Spleen (tissue), 7 donors: ENCODE measurements around the gene NDE1.
"Not testable (repeated sequence)": the region's sequence is repeated elsewhere in the genome, so short reads cannot be mapped to it uniquely, and the experiment has no call there.

ENCODE experiments used
- POLR2A ChIP-seq, 3 donors: fragments of 450-650 bp; IDR thresholded peaks; one replicate each; pipeline ENCODE4 v1.5.1; 2017; ENCODE audit warnings: antibody characterized with exemption in 3 of 3, mild to moderate bottlenecking in 1 of 3
- POLR2AphosphoS5 ChIP-seq, 3 donors: sonication (generic); formaldehyde crosslinking; IDR thresholded peaks; one replicate each; pipeline ENCODE4 v1.5.1; 2017; ENCODE audit warnings: antibody characterized with exemption in 3 of 3
- TF ChIP-seq, protein P1 (sequence below), 11 experiments: fragments of 200-600 bp in 7 of 11; fragments of 450-650 bp in 4 of 11; sonication (generic) in 4 of 11; IDR thresholded peaks in 8 of 11; conservative IDR thresholded peaks in 3 of 11; 1 replicate in 7 of 11; 2 replicates in 4 of 11; pipeline versions ENCODE4 v1.4.0 to v1.8.0; 2016 to 2021; ENCODE audit warnings: antibody characterized with exemption in 11 of 11, inconsistent platforms in 4 of 11, mild to moderate bottlenecking in 1 of 11
- donor health status: DM: no; HTN: no; CAD: no; lungs with moderate emphysema.
- donor health status: DM: no; HTN: no; CAD: no.
- donor health status: DM: no; HTN: no; CAD: no.

DNA sequence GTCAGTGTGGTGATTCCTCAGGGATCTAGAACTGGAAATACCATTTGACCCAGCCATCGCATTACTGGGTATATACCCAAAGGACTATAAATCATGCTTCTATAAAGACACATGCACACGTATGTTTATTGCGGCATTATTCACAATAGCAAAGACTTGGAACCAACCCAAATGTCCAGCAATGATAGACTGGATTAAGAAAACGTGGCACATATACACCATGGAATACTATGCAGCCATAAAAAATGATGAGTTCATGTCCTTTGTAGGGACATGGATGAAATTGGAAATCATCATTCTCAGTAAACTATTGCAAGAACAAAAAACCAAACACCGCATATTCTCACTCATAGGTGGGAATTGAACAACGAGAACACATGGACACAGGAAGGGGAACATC lies 5.5 kb downstream of the NDE1 start:
- TF ChIP-seq, protein P1, sequence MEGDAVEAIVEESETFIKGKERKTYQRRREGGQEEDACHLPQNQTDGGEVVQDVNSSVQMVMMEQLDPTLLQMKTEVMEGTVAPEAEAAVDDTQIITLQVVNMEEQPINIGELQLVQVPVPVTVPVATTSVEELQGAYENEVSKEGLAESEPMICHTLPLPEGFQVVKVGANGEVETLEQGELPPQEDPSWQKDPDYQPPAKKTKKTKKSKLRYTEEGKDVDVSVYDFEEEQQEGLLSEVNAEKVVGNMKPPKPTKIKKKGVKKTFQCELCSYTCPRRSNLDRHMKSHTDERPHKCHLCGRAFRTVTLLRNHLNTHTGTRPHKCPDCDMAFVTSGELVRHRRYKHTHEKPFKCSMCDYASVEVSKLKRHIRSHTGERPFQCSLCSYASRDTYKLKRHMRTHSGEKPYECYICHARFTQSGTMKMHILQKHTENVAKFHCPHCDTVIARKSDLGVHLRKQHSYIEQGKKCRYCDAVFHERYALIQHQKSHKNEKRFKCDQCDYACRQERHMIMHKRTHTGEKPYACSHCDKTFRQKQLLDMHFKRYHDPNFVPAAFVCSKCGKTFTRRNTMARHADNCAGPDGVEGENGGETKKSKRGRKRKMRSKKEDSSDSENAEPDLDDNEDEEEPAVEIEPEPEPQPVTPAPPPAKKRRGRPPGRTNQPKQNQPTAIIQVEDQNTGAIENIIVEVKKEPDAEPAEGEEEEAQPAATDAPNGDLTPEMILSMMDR (IDR thresholded peaks at IDR 0.05 in 8 of 11, conservative IDR thresholded peaks at IDR 0.05 in 3 of 11), result not testable (repeated sequence)
- not testable (repeated sequence) for TF ChIP-seq POLR2A, POLR2AphosphoS5 (IDR thresholded peaks at IDR 0.05)
